SK-N-SH (cell line): ENCODE measurements around the gene KLK5.

ENCODE experiments used
- EP300 ChIP-seq, 2 experiments: IDR thresholded peaks; 2 replicates each; pipeline versions ENCODE4 v1.4.0 to v1.6.1; 2012; ENCODE audit warnings: borderline replicate concordance in 1 of 2, low read depth in 1 of 2, low read length in 1 of 2
- EZH2phosphoT487 ChIP-seq: fragments of 200-600 bp; sonication (generic); IDR thresholded peaks from 2 replicates; pipeline ENCODE4 v1.6.1; 2017; ENCODE audit warnings: low read depth, mixed run types, mild to moderate bottlenecking, antibody characterized with exemption, moderate library complexity, borderline replicate concordance
- FOXM1 ChIP-seq: IDR thresholded peaks from 2 replicates; pipeline ENCODE4 v1.4.0; 2012; ENCODE audit warnings: low read depth, mild to moderate bottlenecking
- GABPA ChIP-seq: IDR thresholded peaks from 2 replicates; pipeline ENCODE4 v1.4.0; 2012; ENCODE audit warnings: low read depth, mild to moderate bottlenecking
- MXI1 ChIP-seq: IDR thresholded peaks from 2 replicates; pipeline ENCODE4 v1.6.1; 2012; ENCODE audit warnings: mild to moderate bottlenecking, low read depth, low read length, improper control_type of control experiment
- POLR2AphosphoS5 ChIP-seq: IDR thresholded peaks from 2 replicates; pipeline ENCODE4 v1.6.1; 2012; ENCODE audit warnings: low read depth, low read length
- RAD21 ChIP-seq: IDR thresholded peaks from 2 replicates; pipeline ENCODE4 v1.6.1; 2012; ENCODE audit warnings: mild to moderate bottlenecking, low read length
- RFX5 ChIP-seq: IDR thresholded peaks from 2 replicates; pipeline ENCODE4 v1.6.1; 2012; ENCODE audit warnings: mild to moderate bottlenecking, improper control_type of control experiment, low read length
- TF ChIP-seq, protein P1 (sequence below): fragments of 200-600 bp; sonication (generic); IDR thresholded peaks from 2 replicates; pipeline ENCODE4 v1.6.1; 2017; ENCODE audit warnings: antibody characterized with exemption, mild to moderate bottlenecking, moderate library complexity
- TF ChIP-seq, protein P2 (sequence below): IDR thresholded peaks from 2 replicates; pipeline ENCODE4 v1.6.1; 2012; ENCODE audit warnings: mild to moderate bottlenecking, low read depth, low read length, moderate library complexity

DNA sequence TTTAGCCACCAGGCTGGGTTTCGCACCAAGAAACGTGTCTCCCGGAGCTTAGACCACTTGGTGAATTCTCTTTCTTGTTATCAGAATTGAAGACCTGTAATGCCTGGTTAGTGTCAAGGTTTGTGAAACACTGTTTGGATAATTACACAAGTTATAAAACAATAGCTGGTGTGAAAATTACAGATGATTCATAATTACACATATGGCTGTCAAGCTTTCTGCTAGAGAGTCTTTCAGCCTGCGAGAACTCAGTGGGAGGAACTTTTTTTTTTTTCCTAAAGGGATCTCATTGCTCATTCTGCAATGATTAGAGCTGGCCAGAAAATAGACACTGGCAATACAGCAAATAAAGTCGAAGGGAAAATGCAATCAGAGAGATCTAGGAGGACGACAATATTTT lies 28.3 kb downstream of the KLK5 start:
- TF ChIP-seq, protein P1, sequence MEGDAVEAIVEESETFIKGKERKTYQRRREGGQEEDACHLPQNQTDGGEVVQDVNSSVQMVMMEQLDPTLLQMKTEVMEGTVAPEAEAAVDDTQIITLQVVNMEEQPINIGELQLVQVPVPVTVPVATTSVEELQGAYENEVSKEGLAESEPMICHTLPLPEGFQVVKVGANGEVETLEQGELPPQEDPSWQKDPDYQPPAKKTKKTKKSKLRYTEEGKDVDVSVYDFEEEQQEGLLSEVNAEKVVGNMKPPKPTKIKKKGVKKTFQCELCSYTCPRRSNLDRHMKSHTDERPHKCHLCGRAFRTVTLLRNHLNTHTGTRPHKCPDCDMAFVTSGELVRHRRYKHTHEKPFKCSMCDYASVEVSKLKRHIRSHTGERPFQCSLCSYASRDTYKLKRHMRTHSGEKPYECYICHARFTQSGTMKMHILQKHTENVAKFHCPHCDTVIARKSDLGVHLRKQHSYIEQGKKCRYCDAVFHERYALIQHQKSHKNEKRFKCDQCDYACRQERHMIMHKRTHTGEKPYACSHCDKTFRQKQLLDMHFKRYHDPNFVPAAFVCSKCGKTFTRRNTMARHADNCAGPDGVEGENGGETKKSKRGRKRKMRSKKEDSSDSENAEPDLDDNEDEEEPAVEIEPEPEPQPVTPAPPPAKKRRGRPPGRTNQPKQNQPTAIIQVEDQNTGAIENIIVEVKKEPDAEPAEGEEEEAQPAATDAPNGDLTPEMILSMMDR, result no peak
- no peak for TF ChIP-seq MXI1
- TF ChIP-seq, protein P2, sequence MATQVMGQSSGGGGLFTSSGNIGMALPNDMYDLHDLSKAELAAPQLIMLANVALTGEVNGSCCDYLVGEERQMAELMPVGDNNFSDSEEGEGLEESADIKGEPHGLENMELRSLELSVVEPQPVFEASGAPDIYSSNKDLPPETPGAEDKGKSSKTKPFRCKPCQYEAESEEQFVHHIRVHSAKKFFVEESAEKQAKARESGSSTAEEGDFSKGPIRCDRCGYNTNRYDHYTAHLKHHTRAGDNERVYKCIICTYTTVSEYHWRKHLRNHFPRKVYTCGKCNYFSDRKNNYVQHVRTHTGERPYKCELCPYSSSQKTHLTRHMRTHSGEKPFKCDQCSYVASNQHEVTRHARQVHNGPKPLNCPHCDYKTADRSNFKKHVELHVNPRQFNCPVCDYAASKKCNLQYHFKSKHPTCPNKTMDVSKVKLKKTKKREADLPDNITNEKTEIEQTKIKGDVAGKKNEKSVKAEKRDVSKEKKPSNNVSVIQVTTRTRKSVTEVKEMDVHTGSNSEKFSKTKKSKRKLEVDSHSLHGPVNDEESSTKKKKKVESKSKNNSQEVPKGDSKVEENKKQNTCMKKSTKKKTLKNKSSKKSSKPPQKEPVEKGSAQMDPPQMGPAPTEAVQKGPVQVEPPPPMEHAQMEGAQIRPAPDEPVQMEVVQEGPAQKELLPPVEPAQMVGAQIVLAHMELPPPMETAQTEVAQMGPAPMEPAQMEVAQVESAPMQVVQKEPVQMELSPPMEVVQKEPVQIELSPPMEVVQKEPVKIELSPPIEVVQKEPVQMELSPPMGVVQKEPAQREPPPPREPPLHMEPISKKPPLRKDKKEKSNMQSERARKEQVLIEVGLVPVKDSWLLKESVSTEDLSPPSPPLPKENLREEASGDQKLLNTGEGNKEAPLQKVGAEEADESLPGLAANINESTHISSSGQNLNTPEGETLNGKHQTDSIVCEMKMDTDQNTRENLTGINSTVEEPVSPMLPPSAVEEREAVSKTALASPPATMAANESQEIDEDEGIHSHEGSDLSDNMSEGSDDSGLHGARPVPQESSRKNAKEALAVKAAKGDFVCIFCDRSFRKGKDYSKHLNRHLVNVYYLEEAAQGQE, result no peak
- no peak for TF ChIP-seq RFX5
- TF ChIP-seq EP300 (IDR thresholded peaks at IDR 0.05; ENCODE audit: borderline replicate concordance in 1 of 2, low read depth in 1 of 2, low read length in 1 of 2), result no peak
- no peak for TF ChIP-seq GABPA
- TF ChIP-seq RAD21, result no peak
- no peak for TF ChIP-seq FOXM1
- no peak for TF ChIP-seq EZH2phosphoT487
- no peak for TF ChIP-seq POLR2AphosphoS5
